Epidermal melanocyte (primary cell): ENCODE measurements around the gene MTG2.

Experiments used
- DNase-seq: peaks from one replicate; pipeline ENCODE4 v3.0.0; 2011; ENCODE audit warnings: low spot score; ENCODE audit not compliant: insufficient read length

The MTG2 gene

GRCh38 chr20:62203378-62204030 is 20.7 kb downstream of the MTG2 start:
- no peak for DNase-seq

- DNase-seq, result no peak
These were observed 23.0 kb downstream of the MTG2 start for GRCh38 chr20:62205618-62206387.

DNA sequence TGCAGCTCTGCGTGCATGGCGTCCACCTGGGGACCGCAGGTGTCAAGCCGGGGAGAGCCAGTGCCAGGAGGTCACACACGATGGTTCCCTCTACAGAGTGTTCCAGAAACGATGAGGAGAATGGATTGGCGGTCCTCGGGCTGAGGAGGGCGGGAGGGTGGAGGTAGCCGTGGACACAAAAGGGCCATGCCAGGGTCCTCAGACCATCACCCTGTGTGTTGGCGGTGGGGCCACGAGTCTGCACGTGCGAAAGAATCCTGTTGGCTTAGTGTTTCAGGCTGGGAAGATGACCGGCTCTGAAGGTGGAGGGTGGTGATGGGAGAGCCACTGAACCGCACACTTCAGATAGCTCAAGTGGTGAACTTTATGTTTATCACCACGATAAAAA is 23.6 kb downstream of the MTG2 start:
- no peak for DNase-seq

DNA sequence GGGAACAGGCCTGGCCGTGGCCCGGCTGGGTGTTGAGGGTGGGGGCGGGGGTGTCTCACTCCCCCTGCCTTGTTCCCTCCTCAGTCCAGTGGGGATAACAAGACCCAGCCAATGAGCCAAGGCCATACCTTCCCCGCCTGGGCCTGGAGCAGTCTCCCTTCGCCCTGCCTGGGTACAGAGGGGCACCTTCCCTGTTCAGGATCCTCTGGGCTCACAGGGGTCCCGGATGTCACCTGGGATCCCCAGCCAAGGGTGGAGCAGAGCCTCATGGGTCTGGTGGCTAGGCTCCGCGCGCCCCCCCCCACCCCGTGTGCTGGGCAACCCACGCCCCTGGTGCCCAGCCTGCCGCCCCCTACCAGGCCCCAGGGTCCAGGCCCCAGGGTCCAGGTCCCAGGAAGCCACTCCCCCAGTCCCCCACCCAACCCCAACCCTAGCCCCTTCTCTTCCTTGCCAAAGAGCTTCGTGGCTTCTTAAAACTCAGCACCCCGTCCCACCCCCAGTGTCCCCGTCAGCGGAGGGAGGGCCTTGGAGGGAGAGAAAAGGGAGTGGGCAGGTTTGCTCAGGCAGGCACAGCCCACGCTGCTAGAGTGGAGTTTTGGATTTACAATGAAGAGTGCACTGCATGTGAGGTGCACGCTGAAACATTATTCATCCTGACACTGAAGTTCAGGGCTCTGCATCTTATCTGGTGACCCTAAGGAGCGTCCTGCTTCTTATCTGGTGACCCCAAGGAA is 25.4 kb downstream of the MTG2 start:
- DNase-seq, result no peak

- no peak for DNase-seq
These were observed 26.2 kb downstream of the MTG2 start for GRCh38 chr20:62208795-62209755.

- DNase-seq, result no peak
These were observed 27.1 kb downstream of the MTG2 start for GRCh38 chr20:62209850-62210495.

DNA sequence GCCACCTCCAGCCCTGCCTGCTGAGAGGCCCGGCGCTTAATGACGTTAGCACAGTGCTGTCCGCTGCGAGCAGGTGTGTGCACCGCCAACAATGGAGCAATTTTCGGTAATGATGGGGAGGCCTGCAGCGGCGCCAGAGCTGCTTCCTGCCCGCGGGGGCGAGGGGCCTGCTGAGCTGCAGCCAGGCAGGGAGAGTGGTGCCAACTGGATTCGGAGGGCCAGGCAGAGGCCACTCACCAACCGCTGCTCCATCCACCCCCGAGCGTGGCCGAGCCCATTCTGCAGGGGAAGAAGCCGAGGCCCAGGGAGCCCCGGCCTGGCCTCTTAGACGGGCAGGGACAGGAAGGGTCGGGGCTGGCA is 27.6 kb downstream of the MTG2 start:
- no peak for DNase-seq

DNA sequence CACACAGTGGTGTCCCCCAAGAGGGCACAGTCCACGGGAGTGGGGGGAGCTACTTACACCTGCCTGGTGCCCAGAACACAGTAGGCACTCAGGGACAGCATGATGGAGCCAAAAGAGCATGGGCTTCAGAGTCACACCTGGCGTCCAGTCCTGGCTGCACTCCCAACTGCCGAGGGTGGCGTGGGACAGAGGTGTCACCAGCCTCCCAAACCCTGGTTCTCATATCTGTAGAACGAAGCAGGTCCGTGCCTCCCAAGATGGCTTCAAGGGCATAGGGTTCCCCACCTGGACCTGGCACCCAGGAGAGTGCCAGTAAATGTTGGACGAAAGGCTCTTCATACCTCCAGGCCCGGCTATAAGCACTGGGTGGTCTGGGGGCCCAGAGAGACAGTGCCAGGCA is 28.4 kb downstream of the MTG2 start:
- DNase-seq, result no peak

DNA sequence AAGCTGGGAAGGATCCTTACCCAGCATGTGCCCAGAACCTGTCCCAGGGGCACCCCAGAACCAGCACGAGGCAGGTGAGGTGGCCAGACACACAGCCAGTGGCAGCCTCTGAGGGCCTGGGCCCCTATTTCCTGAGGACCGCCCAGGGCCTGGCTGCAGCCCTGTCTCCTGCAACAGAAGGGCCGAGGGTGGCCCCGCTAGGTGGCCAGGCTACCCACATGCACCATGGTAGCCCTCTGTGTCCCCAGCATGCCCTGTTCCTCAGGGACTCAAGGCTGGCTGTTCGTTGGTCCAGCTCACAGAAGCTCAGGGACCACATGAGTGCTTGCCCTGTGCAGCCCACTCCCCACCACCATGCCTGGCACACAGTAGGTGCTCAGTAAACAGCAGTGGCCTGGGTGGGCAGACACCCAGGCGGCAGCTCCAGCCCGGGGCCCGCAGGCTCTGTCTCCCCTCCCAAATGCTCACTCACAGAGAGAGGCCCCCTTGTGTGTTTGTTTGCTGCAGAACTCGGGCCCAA is 29.0 kb downstream of the MTG2 start:
- no peak for DNase-seq

GRCh38 chr20:62212299-62212698 is 29.5 kb downstream of the MTG2 start:
- no peak for DNase-seq

GRCh38 chr20:62214067-62214466 is 31.2 kb downstream of the MTG2 start:
- no peak for DNase-seq

GRCh38 chr20:62215020-62215990 is 32.5 kb downstream of the MTG2 start:
- DNase-seq, result no peak

GRCh38 chr20:62215991-62216635 is 33.3 kb downstream of the MTG2 start:
- no peak for DNase-seq

GRCh38 chr20:62216636-62217566 is 34.1 kb downstream of the MTG2 start:
- no peak for DNase-seq

GRCh38 chr20:62217913-62218773 is 35.3 kb downstream of the MTG2 start:
- no peak for DNase-seq

- DNase-seq, result no peak
These were observed 36.5 kb downstream of the MTG2 start for GRCh38 chr20:62219101-62219991.
